ENCODE measurements around the gene GLRA2.

The GLRA2 gene

DNA sequence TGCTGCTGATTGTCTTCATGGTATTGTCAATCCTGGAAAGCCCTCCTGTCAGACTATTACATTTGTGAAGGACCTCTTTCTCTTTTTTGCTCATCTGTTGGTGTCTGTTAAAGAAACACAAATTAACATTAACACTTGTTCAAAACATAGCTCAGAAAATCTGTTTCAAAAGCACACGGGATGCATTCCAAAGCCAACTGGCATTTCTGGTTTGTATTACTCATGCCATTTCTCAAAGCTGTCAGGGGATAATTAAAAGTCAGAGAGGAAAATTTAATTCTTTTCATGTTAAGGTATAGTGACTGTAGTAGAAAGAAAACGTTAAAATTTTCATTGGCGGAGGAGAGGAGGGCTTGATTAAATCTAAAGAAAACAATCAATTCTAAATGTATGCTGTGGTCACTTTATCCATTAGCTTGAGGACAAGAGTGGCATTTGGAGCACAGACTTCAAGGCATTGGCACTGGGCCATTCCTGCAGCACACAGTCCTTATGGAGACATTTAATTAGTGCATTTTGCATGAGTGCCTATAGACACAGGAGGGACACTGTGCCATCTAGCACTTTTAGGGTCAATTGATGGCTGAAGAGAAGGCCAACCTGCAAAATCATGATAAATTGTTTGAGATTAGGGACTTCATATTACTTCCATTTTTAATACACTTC is 21.2 kb upstream of the GLRA2 start:
- no peaks in the 10 kb centered on the region for H4K20me1 ChIP-seq (ENCODE audit: low read depth, low read length)
- no peak overlapping the region for H3K4me3 ChIP-seq (ENCODE audit: insufficient read depth, low read length, poor library complexity, severe bottlenecking)
- H3K27ac ChIP-seq (ENCODE audit: low read depth, low read length): no peak overlapping the region
- no peaks in the 10 kb centered on the region for H3K79me2 ChIP-seq (ENCODE audit: insufficient read depth, low read length)
- TF ChIP-seq, protein P1, sequence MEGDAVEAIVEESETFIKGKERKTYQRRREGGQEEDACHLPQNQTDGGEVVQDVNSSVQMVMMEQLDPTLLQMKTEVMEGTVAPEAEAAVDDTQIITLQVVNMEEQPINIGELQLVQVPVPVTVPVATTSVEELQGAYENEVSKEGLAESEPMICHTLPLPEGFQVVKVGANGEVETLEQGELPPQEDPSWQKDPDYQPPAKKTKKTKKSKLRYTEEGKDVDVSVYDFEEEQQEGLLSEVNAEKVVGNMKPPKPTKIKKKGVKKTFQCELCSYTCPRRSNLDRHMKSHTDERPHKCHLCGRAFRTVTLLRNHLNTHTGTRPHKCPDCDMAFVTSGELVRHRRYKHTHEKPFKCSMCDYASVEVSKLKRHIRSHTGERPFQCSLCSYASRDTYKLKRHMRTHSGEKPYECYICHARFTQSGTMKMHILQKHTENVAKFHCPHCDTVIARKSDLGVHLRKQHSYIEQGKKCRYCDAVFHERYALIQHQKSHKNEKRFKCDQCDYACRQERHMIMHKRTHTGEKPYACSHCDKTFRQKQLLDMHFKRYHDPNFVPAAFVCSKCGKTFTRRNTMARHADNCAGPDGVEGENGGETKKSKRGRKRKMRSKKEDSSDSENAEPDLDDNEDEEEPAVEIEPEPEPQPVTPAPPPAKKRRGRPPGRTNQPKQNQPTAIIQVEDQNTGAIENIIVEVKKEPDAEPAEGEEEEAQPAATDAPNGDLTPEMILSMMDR (IDR thresholded peaks at IDR 0.05; ENCODE audit: insufficient read depth, low read length, poor library complexity, severe bottlenecking): no peak
- TF ChIP-seq EZH2phosphoT487 (conservative IDR thresholded peaks at IDR 0.05; ENCODE audit: low read length): no peak
- no peaks in the 10 kb centered on the region for H3K9me2 ChIP-seq (replicated peaks; ENCODE audit: insufficient read depth, low read length)
- no peaks in the 10 kb centered on the region for H3F3A ChIP-seq (ENCODE audit: insufficient read depth)
- no peaks in the 10 kb centered on the region for H3K9me3 ChIP-seq (ENCODE audit: insufficient read depth, low read length)
- no peak overlapping the region for H3K9ac ChIP-seq (ENCODE audit: low read length)
- H2AFZ ChIP-seq (ENCODE audit: low read depth, low read length, severe bottlenecking): no peak overlapping the region
- H3K27me3 ChIP-seq (ENCODE audit: low read length): no peaks in the 10 kb centered on the region
- H3K36me3 ChIP-seq (ENCODE audit: low read length): no peaks in the 10 kb centered on the region
- no peak overlapping the region for H3K4me2 ChIP-seq (ENCODE audit: low read depth, low read length, poor library complexity, severe bottlenecking)

DNA sequence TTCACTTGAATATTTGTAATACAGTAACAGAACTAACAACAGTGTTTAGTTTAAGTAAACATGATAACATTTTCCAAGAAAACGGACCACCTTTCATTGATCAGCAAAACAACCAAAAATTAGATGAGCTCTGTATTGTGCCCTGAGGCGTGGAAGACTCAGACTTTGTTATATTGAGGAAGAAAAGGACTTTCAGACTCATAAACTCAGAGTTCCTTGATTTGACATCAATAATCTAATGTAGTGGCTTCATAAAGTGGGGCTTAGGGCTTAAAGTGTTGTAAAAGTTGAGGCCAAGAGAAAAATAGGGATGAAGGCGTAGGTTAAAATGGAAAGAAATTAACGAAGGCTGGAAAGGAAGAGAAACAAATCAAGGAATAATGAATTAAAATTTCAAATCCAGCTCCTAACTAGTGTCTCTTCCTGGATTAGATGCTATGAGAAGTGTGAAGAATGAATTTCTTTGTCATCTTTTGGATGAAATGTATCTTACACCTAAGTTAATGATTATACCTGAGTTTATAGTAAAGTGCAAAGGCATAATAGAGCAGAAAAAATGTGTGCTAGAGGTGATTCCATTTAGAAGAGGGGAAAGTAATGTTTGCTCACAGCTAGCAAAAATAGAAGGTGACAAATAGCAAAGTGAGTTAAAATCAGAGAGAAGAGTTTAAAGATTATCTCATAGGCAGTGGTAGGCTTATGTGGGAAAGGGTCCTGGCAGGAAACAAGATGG is 19.8 kb upstream of the GLRA2 start:
- Histone ChIP-seq H3K27ac (ENCODE audit: low read depth, low read length) (no peak overlapping the region), H3K27me3 (ENCODE audit: low read length) (no peaks in the 10 kb centered on the region), H3K4me3 (ENCODE audit: insufficient read depth, low read length, poor library complexity, severe bottlenecking) (no peak overlapping the region), H3K9me3 (ENCODE audit: insufficient read depth, low read length) (no peaks in the 10 kb centered on the region), H4K20me1 (ENCODE audit: low read depth, low read length) (no peaks in the 10 kb centered on the region), H3K9me2 (replicated peaks; ENCODE audit: insufficient read depth, low read length) (no peaks in the 10 kb centered on the region), H3K9ac (ENCODE audit: low read length) (no peak overlapping the region), H2AFZ (ENCODE audit: low read depth, low read length, severe bottlenecking) (no peak overlapping the region), H3K4me2 (ENCODE audit: low read depth, low read length, poor library complexity, severe bottlenecking) (no peak overlapping the region), H3K79me2 (ENCODE audit: insufficient read depth, low read length) (no peaks in the 10 kb centered on the region), H3F3A (ENCODE audit: insufficient read depth) (no peaks in the 10 kb centered on the region), H3K36me3 (ENCODE audit: low read length) (no peaks in the 10 kb centered on the region)
- TF ChIP-seq, protein P1 (IDR thresholded peaks at IDR 0.05; ENCODE audit: insufficient read depth, low read length, poor library complexity, severe bottlenecking): no peak
- no peak for TF ChIP-seq EZH2phosphoT487 (conservative IDR thresholded peaks at IDR 0.05; ENCODE audit: low read length)

DNA sequence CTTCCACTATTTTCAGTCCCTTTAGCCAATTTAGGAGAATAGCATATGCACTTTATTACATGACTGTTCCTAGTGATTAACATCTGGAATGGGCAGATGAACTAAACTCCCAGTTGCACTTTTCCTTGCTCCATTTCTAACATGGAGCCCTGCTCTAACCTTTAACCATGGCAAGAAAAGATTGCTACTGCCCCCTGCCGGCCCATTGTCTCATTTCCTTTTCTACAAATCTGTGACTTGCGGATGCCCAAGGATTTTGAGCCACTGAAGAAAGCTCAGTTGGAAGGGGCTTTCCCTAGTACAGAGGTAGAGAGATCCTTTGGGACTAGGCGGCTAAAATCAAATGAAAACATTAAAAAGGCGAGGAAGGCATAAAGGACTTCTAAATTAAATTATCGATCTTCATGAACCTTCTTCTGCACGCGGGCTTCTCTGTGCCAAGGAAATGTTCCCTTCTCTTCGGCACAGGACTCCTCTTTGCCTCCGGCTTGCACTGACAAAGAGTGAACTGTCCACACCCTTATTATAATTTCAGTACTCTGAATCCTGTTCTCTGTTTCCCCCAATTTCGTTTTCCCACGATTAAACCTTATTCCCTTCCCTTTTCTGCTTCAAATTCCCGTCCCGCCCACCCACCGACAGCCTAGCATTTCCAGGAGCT is 577 bp upstream of the GLRA2 start:
- H3K27me3 ChIP-seq (ENCODE audit: low read length): no peaks in the 10 kb centered on the region
- no peak overlapping the region for H3K9ac ChIP-seq (ENCODE audit: low read length)
- no peak overlapping the region for H3K4me3 ChIP-seq (ENCODE audit: insufficient read depth, low read length, poor library complexity, severe bottlenecking)
- no peaks in the 10 kb centered on the region for H3F3A ChIP-seq (ENCODE audit: insufficient read depth)
- no peak overlapping the region for H2AFZ ChIP-seq (ENCODE audit: low read depth, low read length, severe bottlenecking)
- no peaks in the 10 kb centered on the region for H3K9me3 ChIP-seq (ENCODE audit: insufficient read depth, low read length)
- no peak overlapping the region for H3K4me2 ChIP-seq (ENCODE audit: low read depth, low read length, poor library complexity, severe bottlenecking)
- H3K79me2 ChIP-seq (ENCODE audit: insufficient read depth, low read length): no peaks in the 10 kb centered on the region
- H3K36me3 ChIP-seq (ENCODE audit: low read length): no peaks in the 10 kb centered on the region
- no peak for TF ChIP-seq EZH2phosphoT487 (conservative IDR thresholded peaks at IDR 0.05; ENCODE audit: low read length)
- TF ChIP-seq, protein P1 (IDR thresholded peaks at IDR 0.05; ENCODE audit: insufficient read depth, low read length, poor library complexity, severe bottlenecking): no peak
- no peaks in the 10 kb centered on the region for H3K9me2 ChIP-seq (replicated peaks; ENCODE audit: insufficient read depth, low read length)
- H3K27ac ChIP-seq (ENCODE audit: low read depth, low read length): no peak overlapping the region
- no peaks in the 10 kb centered on the region for H4K20me1 ChIP-seq (ENCODE audit: low read depth, low read length)
